HEK293T (cell line): ENCODE measurements around the gene ACIN1.
A peak's percentile ranks its signal among the peaks of the same experiment; 100 is the strongest.

Source experiments
- CTCF ChIA-PET: fragments of 350-600 bp; formaldehyde crosslinking; extraction: SDS; loops from one replicate; lab custom pipeline; 2021; ENCODE audit warnings: antibody characterized with exemption, inconsistent platforms; lab: Yijun Ruan, JAX
- POLR2A ChIA-PET: fragments of 350-600 bp; formaldehyde crosslinking; extraction: SDS; loops from one replicate; lab custom pipeline; 2020; ENCODE audit warnings: antibody characterized with exemption, inconsistent platforms; lab: Yijun Ruan, JAX
- DNase-seq: peaks from one replicate; pipeline ENCODE4 v3.0.0; 2012; ENCODE audit warnings: mixed read lengths; ENCODE audit errors: extremely low spot score
- ARNT ChIP-seq: fragments of 450-650 bp; IDR thresholded peaks from 2 replicates; pipeline ENCODE4 v1.6.1; 2017; ENCODE audit warnings: mild to moderate bottlenecking
- BHLHE40 ChIP-seq: fragments of 450-650 bp; IDR thresholded peaks from 2 replicates; pipeline ENCODE4 v1.6.1; 2016; ENCODE audit warnings: mild to moderate bottlenecking, moderate library complexity, borderline replicate concordance
- CTBP1 ChIP-seq: fragments of 450-650 bp; IDR thresholded peaks from 2 replicates; pipeline ENCODE4 v1.6.1; 2016; ENCODE audit warnings: borderline replicate concordance
- ELF4 ChIP-seq: fragments of 450-650 bp; IDR thresholded peaks from 2 replicates; pipeline ENCODE4 v1.6.1; 2017; ENCODE audit warnings: antibody characterized with exemption
- FOXA1 ChIP-seq: fragments of 450-650 bp; IDR thresholded peaks from 2 replicates; pipeline ENCODE4 v1.6.1; 2016; ENCODE audit warnings: mild to moderate bottlenecking
- FOXK2 ChIP-seq: fragments of 450-650 bp; IDR thresholded peaks from 2 replicates; pipeline ENCODE4 v1.6.1; 2016; ENCODE audit warnings: mild to moderate bottlenecking
- FOXM1 ChIP-seq: fragments of 450-650 bp; IDR thresholded peaks from 2 replicates; pipeline ENCODE4 v1.6.1; 2017; ENCODE audit warnings: mild to moderate bottlenecking, borderline replicate concordance
- HDGF ChIP-seq: fragments of 450-650 bp; IDR thresholded peaks from 2 replicates; pipeline ENCODE4 v1.6.1; 2017; ENCODE audit warnings: antibody characterized with exemption, borderline replicate concordance
- L3MBTL2 ChIP-seq: fragments of 450-650 bp; conservative IDR thresholded peaks from 2 replicates; pipeline ENCODE4 v1.6.1; 2016; ENCODE audit warnings: mild to moderate bottlenecking
- LEF1 ChIP-seq: fragments of 450-650 bp; IDR thresholded peaks from 2 replicates; pipeline ENCODE4 v1.6.1; 2017; ENCODE audit warnings: mild to moderate bottlenecking, borderline replicate concordance
- NFRKB ChIP-seq: fragments of 450-650 bp; IDR thresholded peaks from 2 replicates; pipeline ENCODE4 v1.6.1; 2016; ENCODE audit warnings: mild to moderate bottlenecking, moderate library complexity
- SP1 ChIP-seq: fragments of 450-650 bp; IDR thresholded peaks from 2 replicates; pipeline ENCODE4 v1.6.1; 2017
- SUZ12 ChIP-seq: fragments of 450-650 bp; IDR thresholded peaks from 2 replicates; pipeline ENCODE4 v1.6.1; 2016; ENCODE audit warnings: mild to moderate bottlenecking
- TARDBP ChIP-seq: fragments of 450-650 bp; IDR thresholded peaks from 2 replicates; pipeline ENCODE4 v1.6.1; 2016
- ZNF384 ChIP-seq: fragments of 450-650 bp; IDR thresholded peaks from 2 replicates; pipeline ENCODE4 v1.6.1; 2016
- TF ChIP-seq, protein P1 (sequence below): fragments of 450-650 bp; IDR thresholded peaks from 2 replicates; pipeline ENCODE4 v1.6.1; 2016

Gene ACIN1

DNA sequence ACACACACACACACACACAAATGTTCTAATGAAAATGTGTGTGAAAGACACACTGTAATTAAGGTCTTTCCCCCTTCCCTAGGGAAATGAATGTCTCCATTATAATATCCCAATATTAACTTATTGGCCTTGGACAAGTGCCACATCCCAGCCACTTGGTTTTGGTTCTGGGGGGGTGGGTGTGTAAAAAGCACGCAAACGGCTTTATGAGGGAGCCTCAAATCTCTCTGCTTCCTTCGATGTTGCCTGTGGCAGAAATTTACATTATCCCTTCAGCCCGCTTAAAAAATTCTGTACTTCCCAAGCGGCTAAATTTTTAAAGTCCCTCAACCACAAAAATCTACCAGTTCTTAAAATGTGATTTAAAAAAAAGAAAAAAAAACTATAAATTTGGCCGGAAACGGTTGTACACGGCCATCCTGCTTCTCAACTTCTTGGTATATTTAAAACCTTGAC is 85.4 kb downstream of the ACIN1 start:
- TF ChIP-seq FOXK2 (no peak), ZNF384 (peak; percentile 39)
- ChIA-PET CTCF (no interaction called here), POLR2A (interaction anchor here (0.9 to 1.2 kb wide), 4 partner anchors 13 to 85 kb away, joined by 3 to 5 read pairs (median 3); partner anchors contain the start of genes ACIN1, C14orf119 and HAUS4)
- no peak for DNase-seq

DNA sequence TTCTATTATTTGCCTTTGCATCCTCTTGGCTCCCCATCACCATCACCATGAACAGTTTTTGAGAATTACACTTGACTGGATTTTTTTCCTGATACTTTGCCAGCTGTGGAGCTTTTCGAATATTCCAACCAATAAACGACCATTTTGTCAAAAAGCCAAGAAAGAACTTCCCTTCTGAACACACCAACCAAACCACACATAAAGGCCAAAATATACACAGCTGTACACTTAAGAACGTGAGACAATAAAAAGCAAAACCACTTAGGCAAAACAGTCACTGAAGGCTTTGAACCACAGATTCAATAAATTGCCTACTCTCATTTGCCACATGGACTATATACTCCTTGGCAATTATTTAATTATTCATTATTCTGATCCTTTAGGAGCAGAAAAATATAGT is 86.1 kb downstream of the ACIN1 start:
- no peak for DNase-seq

More for the DNA sequence above, 86.1 kb downstream of the ACIN1 start:
- TF ChIP-seq HDGF: no peak
- TF ChIP-seq ELF4: no peak
- no peak for TF ChIP-seq ZNF384
- TF ChIP-seq LEF1: no peak
- TF ChIP-seq FOXK2: no peak
- TF ChIP-seq BHLHE40: no peak
- no peak for TF ChIP-seq ARNT
- TF ChIP-seq TARDBP: no peak
- TF ChIP-seq SP1: no peak
- TF ChIP-seq, protein P1, sequence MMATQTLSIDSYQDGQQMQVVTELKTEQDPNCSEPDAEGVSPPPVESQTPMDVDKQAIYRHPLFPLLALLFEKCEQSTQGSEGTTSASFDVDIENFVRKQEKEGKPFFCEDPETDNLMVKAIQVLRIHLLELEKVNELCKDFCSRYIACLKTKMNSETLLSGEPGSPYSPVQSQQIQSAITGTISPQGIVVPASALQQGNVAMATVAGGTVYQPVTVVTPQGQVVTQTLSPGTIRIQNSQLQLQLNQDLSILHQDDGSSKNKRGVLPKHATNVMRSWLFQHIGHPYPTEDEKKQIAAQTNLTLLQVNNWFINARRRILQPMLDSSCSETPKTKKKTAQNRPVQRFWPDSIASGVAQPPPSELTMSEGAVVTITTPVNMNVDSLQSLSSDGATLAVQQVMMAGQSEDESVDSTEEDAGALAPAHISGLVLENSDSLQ: no peak
- TF ChIP-seq FOXM1: no peak
- no peak for TF ChIP-seq L3MBTL2
- no peak for TF ChIP-seq SUZ12
- no peak for TF ChIP-seq FOXA1
- TF ChIP-seq CTBP1: no peak
- no peak for TF ChIP-seq NFRKB
- ChIA-PET POLR2A (interaction anchor here (0.9 to 3.6 kb wide), 5 partner anchors 12 to 86 kb away, joined by 3 to 65 read pairs (median 3); partner anchors contain the start of genes ACIN1, C14orf119 and HAUS4), CTCF (no interaction called here)
